ENCODE data around the gene ZBED1. TPM values are rescaled to one million over a fixed set of nuclear protein-coding genes. Genes with fewer than 3 reads are reported as not detected.

The ZBED1 gene
- total and polyA plus RNA-seq, 9 of the 15 experiments (the other 6 are each of a cell fraction or from before 2014, with no cell fraction given): 0.61 to 27.6 (median 13.9) TPM

GRCh38 chrX:2457289-2458133 lies 43.3 kb downstream of the ZBED1 start (continued):
- peak; percentile 23; the same call in 1 of the 2 replicates for TF ChIP-seq ZBTB40 (IDR thresholded peaks at IDR 0.05)
- no peak for TF ChIP-seq ZBTB40 (CRISPR knock-in tag; IDR thresholded peaks at IDR 0.05)
- TF ChIP-seq YY1 (IDR thresholded peaks at IDR 0.05; ENCODE audit: borderline replicate concordance in 1 of 3, control insufficient read depth in 1 of 3, extremely low read depth in 1 of 3, insufficient read depth in 3 of 3, insufficient read length in 1 of 3, insufficient replicate concordance in 2 of 3, low read depth in 1 of 3, low read length in 2 of 3): peak in 2 of 3 experiments; percentile 68 to 74
- peak; percentile 98 for TF ChIP-seq CHD4 (IDR thresholded peaks at IDR 0.05; ENCODE audit: insufficient read depth, insufficient replicate concordance, low read depth, low read length, poor library complexity, severe bottlenecking)
- TF ChIP-seq HES1 (IDR thresholded peaks at IDR 0.05; ENCODE audit: low read depth): no peak
- peak; percentile 88 for TF ChIP-seq NFIX (CRISPR knock-in tag; IDR thresholded peaks at IDR 0.05; ENCODE audit: low read depth)
- TF ChIP-seq ZNF384 (IDR thresholded peaks at IDR 0.05; ENCODE audit: low read depth, low read length): no peak
- TF ChIP-seq ZNF311 (CRISPR knock-in tag; IDR thresholded peaks at IDR 0.05): no peak
- peak in 1 of 2 experiments; percentile 100 for TF ChIP-seq NCOA2 (IDR thresholded peaks at IDR 0.05; ENCODE audit: partially characterized antibody in 2 of 2)
- TF ChIP-seq FOXK2 (conservative IDR thresholded peaks at IDR 0.05 in 1 of 2, IDR thresholded peaks at IDR 0.05 in 1 of 2; ENCODE audit: low read depth in 2 of 2): peak; percentile 82 to 89
- TF ChIP-seq L3MBTL2 (IDR thresholded peaks at IDR 0.05): peak; percentile 49; the same call in 1 of the 2 replicates
- TF ChIP-seq NFIC (IDR thresholded peaks at IDR 0.05): peak; percentile 99
- TF ChIP-seq KDM1A (IDR thresholded peaks at IDR 0.05): peak in 1 of 2 experiments; percentile 93; a peak in 2 of 4 replicates
- TF ChIP-seq ZNF197 (CRISPR knock-in tag; IDR thresholded peaks at IDR 0.05; ENCODE audit: low read depth): 0 out of 2 replicates have a peak, but pooled peaks have one; percentile 56
- peak; percentile 1 for TF ChIP-seq MEIS2 (IDR thresholded peaks at IDR 0.05; ENCODE audit: partially characterized antibody)
- no peak for TF ChIP-seq ETS2 (tag; IDR thresholded peaks at IDR 0.05; ENCODE audit: borderline replicate concordance, poor library complexity, severe bottlenecking)
